ENCODE measurements around the gene RAPGEF5.

The RAPGEF5 gene

GRCh38 chr7:22267930-22268615 is 88.9 kb downstream of the RAPGEF5 start:
- H3K27ac ChIP-seq = no peak overlapping the region

DNA sequence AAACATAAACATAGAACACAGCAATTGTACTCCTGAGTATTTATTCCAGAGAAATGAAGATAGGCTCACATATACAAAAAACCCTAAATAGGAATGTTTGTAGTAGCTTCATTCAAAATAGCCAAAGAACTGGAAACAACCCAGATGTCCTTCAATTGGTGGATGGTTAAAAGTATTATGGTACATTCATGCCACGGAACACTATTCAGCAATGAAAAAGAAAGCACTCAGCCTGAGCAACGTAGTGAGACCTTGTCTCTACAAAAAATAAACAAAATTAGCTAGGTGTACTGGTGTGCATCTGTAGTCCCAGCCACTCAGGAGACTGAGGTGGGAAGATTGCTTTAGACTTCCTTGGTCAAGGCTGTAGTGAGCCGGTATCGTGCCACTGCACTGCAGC is 94.4 kb downstream of the RAPGEF5 start:
- TF ChIP-seq ZFX (IDR thresholded peaks at IDR 0.05) (no peak), CTCF (conservative IDR thresholded peaks at IDR 0.05) (no peak)
- H3K27ac ChIP-seq = no peak overlapping the region

More at GRCh38 chr7:22267930-22268615, 88.9 kb downstream of the RAPGEF5 start:
- TF ChIP-seq CTCF (conservative IDR thresholded peaks at IDR 0.05) = no peak
- no peak for TF ChIP-seq ZFX (IDR thresholded peaks at IDR 0.05)

- H3K27ac ChIP-seq = no peak overlapping the region
- TF ChIP-seq CTCF (conservative IDR thresholded peaks at IDR 0.05) = no peak; the same call in 1 of the 2 replicates
- TF ChIP-seq ZFX (IDR thresholded peaks at IDR 0.05) = no peak
Observed at GRCh38 chr7:22256541-22257096, 100.3 kb downstream of the RAPGEF5 start.

DNA sequence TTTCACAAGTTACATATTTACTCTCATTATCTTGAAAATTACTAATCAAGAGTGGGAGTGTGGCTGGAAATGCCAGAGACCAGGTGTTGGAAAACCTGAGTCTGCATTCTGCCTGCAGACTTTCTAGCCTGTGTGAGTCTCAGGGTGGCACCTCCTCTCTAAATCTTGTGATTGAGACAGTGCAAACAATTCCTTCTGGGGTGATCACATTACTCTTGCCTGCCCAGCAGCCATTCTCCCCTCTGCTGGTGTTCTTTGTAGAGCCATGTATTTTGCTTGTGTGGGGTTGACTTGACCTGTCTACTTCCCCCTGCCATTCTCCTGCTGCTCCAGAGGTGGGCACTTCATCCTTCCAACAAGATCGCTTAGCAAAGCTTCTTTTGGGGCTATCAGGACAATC is 101.1 kb downstream of the RAPGEF5 start:
- TF ChIP-seq ZFX (IDR thresholded peaks at IDR 0.05) (no peak), CTCF (conservative IDR thresholded peaks at IDR 0.05) (no peak)
- no peak overlapping the region for H3K27ac ChIP-seq

DNA sequence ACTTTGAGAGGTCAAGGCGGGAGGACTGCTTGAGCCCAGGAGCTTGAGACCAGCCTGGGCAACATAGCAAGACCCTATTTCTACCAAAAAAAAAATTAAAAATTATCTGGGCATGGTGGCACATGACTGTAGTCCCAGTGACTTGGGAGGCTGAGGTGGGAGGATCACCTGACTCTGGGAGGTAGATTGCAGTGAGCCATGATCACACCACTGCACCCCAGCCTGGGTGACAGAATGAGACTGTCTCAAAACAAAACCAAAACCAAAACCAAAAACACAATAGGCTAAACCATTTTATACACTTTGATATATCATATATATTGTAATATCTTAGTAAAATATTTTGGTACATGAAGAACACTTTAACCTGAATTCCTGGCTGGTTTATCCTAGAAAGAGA is 101.6 kb downstream of the RAPGEF5 start:
- no peak overlapping the region for H3K27ac ChIP-seq
- TF ChIP-seq CTCF (conservative IDR thresholded peaks at IDR 0.05) (no peak), ZFX (IDR thresholded peaks at IDR 0.05) (no peak)

DNA sequence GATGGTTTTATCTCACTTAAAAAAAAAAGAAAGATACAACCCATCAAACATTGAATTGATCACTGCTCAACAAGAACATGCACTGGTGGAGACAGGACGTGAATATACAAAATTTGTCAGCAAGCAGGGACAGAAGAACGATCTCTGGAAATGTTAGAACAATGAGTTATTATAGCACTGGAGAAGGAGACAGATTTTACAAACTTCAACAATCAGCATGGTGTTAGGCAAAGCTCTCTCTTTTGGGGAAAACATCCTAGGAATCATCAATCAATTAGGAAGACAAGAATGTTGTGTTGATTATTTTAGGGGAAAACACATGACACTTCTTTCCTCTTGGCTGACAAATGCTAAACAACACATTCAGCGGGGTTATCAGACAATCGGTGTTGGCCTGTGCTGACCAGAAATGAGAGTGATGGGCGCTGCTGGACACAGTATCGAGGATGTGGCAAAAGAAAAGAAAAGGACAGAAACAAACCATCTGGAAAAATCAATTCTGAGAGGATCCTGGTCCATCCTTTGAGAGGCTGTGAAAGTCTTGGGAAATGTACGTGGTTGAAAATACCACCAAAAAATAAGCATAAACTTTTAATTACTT is 103.9 kb downstream of the RAPGEF5 start:
- TF ChIP-seq ZFX (IDR thresholded peaks at IDR 0.05) (no peak), CTCF (conservative IDR thresholded peaks at IDR 0.05) (no peak)
- no peak overlapping the region for H3K27ac ChIP-seq

GRCh38 chr7:22252016-22252415 is 104.9 kb downstream of the RAPGEF5 start:
- H3K27ac ChIP-seq = no peak overlapping the region
- no peak for TF ChIP-seq ZFX (IDR thresholded peaks at IDR 0.05)
- TF ChIP-seq CTCF (conservative IDR thresholded peaks at IDR 0.05) = no peak

Data from C4-2B (cell line).